CD4-positive, CD25-positive, alpha-beta regulatory T cell (primary cell): ENCODE measurements around the gene DEAF1. TPM values are rescaled to one million over a fixed set of nuclear protein-coding genes. Genes with fewer than 3 reads are reported as not detected.
"Not testable (repeated sequence)": the region's sequence is repeated elsewhere in the genome, so short reads cannot be mapped to it uniquely, and the experiment has no call there.

Source experiments
- ATAC-seq, 2 donors: fragments of 150-1000 bp; cut with Tn5 transposase; one replicate each; pipeline ENCODE4 v1.10.0; 2021; ENCODE audit warnings: low read depth in 2 of 2, moderate number of reproducible peaks in 2 of 2, moderate library complexity in 1 of 2
- DNase-seq, 3 donors: peaks; one replicate each; pipeline versions ENCODE4 v3.0.0 to v3.0.0-alpha.2; 2012 to 2022; ENCODE audit warnings: mixed read lengths in 1 of 3
- H3K27ac ChIP-seq: one replicate; pipeline ENCODE4 v1.7.0; 2013; ENCODE audit warnings: mild to moderate bottlenecking, low read length; ENCODE audit not compliant: insufficient read depth, poor library complexity, severe bottlenecking
- H3K27me3 ChIP-seq: one replicate; pipeline ENCODE4 v1.7.0; 2013; ENCODE audit warnings: low read length; ENCODE audit not compliant: control insufficient read depth, insufficient read depth
- H3K36me3 ChIP-seq: one replicate; pipeline ENCODE4 v1.7.0; 2013; ENCODE audit warnings: mild to moderate bottlenecking, low read length, moderate library complexity; ENCODE audit not compliant: control insufficient read depth, insufficient read depth
- H3K4me1 ChIP-seq: 2 replicates; pipeline ENCODE4 v1.7.0; 2013; ENCODE audit warnings: mild to moderate bottlenecking, low read length; ENCODE audit not compliant: insufficient read depth, control insufficient read depth, poor library complexity, severe bottlenecking
- H3K4me3 ChIP-seq: one replicate; pipeline ENCODE4 v1.7.0; 2013; ENCODE audit warnings: low read depth, mild to moderate bottlenecking, low read length, moderate library complexity
- H3K9me3 ChIP-seq, 2 experiments: 1 replicate in 1 of 2; 2 replicates in 1 of 2; pipeline ENCODE4 v1.7.0; 2013; ENCODE audit warnings: low read length in 2 of 2, mild to moderate bottlenecking in 1 of 2, moderate library complexity in 1 of 2; ENCODE audit not compliant: control insufficient read depth in 2 of 2
- H3K27ac Mint-ChIP-seq, 3 donors: one replicate each; pipeline ENCODE4 v1.8.0; 2020 to 2022; ENCODE audit warnings: mild to moderate bottlenecking in 3 of 3, mixed read lengths in 3 of 3, moderate library complexity in 2 of 3
- H3K27me3 Mint-ChIP-seq: one replicate; pipeline ENCODE4 v1.8.0; 2022; ENCODE audit warnings: mild to moderate bottlenecking, mixed read lengths
- H3K36me3 Mint-ChIP-seq: one replicate; pipeline ENCODE4 v1.8.0; 2020; ENCODE audit warnings: mixed read lengths
- H3K4me1 Mint-ChIP-seq, 4 donors: one replicate each; pipeline ENCODE4 v1.8.0; 2020 to 2022; ENCODE audit warnings: mixed read lengths in 4 of 4, mild to moderate bottlenecking in 1 of 4
- H3K4me3 Mint-ChIP-seq, 4 donors: one replicate each; pipeline ENCODE4 v1.8.0; 2020 to 2022; ENCODE audit warnings: mild to moderate bottlenecking in 4 of 4, mixed read lengths in 4 of 4, moderate library complexity in 3 of 4
- H3K9me3 Mint-ChIP-seq, 7 donors: one replicate each; pipeline ENCODE4 v1.8.0; 2020 to 2022; ENCODE audit warnings: mixed read lengths in 7 of 7, mild to moderate bottlenecking in 3 of 7, moderate library complexity in 2 of 7
- polyA plus RNA-seq, 4 donors: library from polyadenylated mRNA; unstranded; fragments of 300-500 nt; fragmentation: Illumina TruSeq; gene quantifications; one replicate each; pipeline ENCODE4 v1.2.3, GENCODE V29; 2021
- total RNA-seq: library from RNA; stranded (reverse); gene quantifications from one replicate; pipeline ENCODE4 v1.2.3, GENCODE V29; 2022

The DEAF1 gene
- total and polyA plus RNA-seq, 5 donors from 2014 or later, result 33.5 to 84.1 (median 37.7) TPM

GRCh38 chr11:655036-655726, 39.8 kb downstream of the DEAF1 start:
- no peaks in the 10 kb centered on the region for H3K9me3 ChIP-seq
- no peaks in the 10 kb centered on the region for H3K27me3 Mint-ChIP-seq
- DNase-seq (no peak), ATAC-seq (no peak)
- H3K36me3 Mint-ChIP-seq, result peaks cover 12% of the 10 kb centered on the region
- H3K4me3 Mint-ChIP-seq, result no peak overlapping the region
- H3K4me1 Mint-ChIP-seq, result no peaks in the 10 kb centered on the region
- H3K4me3 ChIP-seq, result no peak overlapping the region
- H3K9me3 Mint-ChIP-seq, result no peaks in the 10 kb centered on the region
- H3K27ac Mint-ChIP-seq, result no peak overlapping the region
- no peaks in the 10 kb centered on the region for H3K27me3 ChIP-seq
- no peak overlapping the region for H3K27ac ChIP-seq
- no peaks in the 10 kb centered on the region for H3K4me1 ChIP-seq
- H3K36me3 ChIP-seq, result peaks cover 21% of the 10 kb centered on the region

- H3K27me3 ChIP-seq, ATAC-seq, H3K4me3 Mint-ChIP-seq, H3K4me1 ChIP-seq, H3K27ac ChIP-seq, H3K4me1 Mint-ChIP-seq, H3K9me3 ChIP-seq, H3K27me3 Mint-ChIP-seq, H3K4me3 ChIP-seq, H3K27ac Mint-ChIP-seq, H3K9me3 Mint-ChIP-seq, DNase-seq: not testable (repeated sequence)
- peaks cover 16% of the 10 kb centered on the region for H3K36me3 ChIP-seq
- H3K36me3 Mint-ChIP-seq, result peaks cover 10% of the 10 kb centered on the region
Measured at GRCh38 chr11:654444-654843, 40.6 kb downstream of the DEAF1 start.

- no peak overlapping the region for H3K27ac ChIP-seq
- H3K36me3 Mint-ChIP-seq, result peaks cover 9% of the 10 kb centered on the region
- H3K36me3 ChIP-seq, result peaks cover 10% of the 10 kb centered on the region
- no peak for DNase-seq
- H3K9me3 ChIP-seq, result no peaks in the 10 kb centered on the region
- no peak overlapping the region for H3K4me3 Mint-ChIP-seq
- no peaks in the 10 kb centered on the region for H3K4me1 Mint-ChIP-seq
- no peak for ATAC-seq
- H3K9me3 Mint-ChIP-seq, result no peaks in the 10 kb centered on the region
- no peaks in the 10 kb centered on the region for H3K4me1 ChIP-seq
- no peak overlapping the region for H3K4me3 ChIP-seq
- no peak overlapping the region for H3K27ac Mint-ChIP-seq
- H3K27me3 Mint-ChIP-seq, result no peaks in the 10 kb centered on the region
- no peaks in the 10 kb centered on the region for H3K27me3 ChIP-seq
Measured at GRCh38 chr11:653837-654236, 41.2 kb downstream of the DEAF1 start.

GRCh38 chr11:653136-653535, 41.9 kb downstream of the DEAF1 start:
- DNase-seq, H3K4me1 ChIP-seq, H3K9me3 Mint-ChIP-seq, H3K4me1 Mint-ChIP-seq, H3K27me3 ChIP-seq, H3K27ac Mint-ChIP-seq, H3K36me3 Mint-ChIP-seq, ATAC-seq, H3K4me3 ChIP-seq, H3K27ac ChIP-seq, H3K4me3 Mint-ChIP-seq, H3K9me3 ChIP-seq, H3K27me3 Mint-ChIP-seq: not testable (repeated sequence)
- H3K36me3 ChIP-seq, result peaks cover 10% of the 10 kb centered on the region

GRCh38 chr11:650482-650881, 44.5 kb downstream of the DEAF1 start:
- no peak overlapping the region for H3K4me3 Mint-ChIP-seq

GRCh38 chr11:647672-648158, 47.3 kb downstream of the DEAF1 start:
- not testable (repeated sequence) for H3K27me3 Mint-ChIP-seq, H3K27ac Mint-ChIP-seq, H3K9me3 Mint-ChIP-seq, H3K4me1 ChIP-seq, H3K27me3 ChIP-seq, H3K4me3 ChIP-seq, H3K36me3 ChIP-seq, H3K4me1 Mint-ChIP-seq, H3K36me3 Mint-ChIP-seq, H3K4me3 Mint-ChIP-seq, DNase-seq, H3K9me3 ChIP-seq, ATAC-seq, H3K27ac ChIP-seq

More at GRCh38 chr11:650482-650881, 44.5 kb downstream of the DEAF1 start:
- Histone ChIP-seq H3K9me3 (no peaks in the 10 kb centered on the region), H3K4me1 (no peaks in the 10 kb centered on the region), H3K27me3 (no peaks in the 10 kb centered on the region), H3K27ac (no peak overlapping the region), H3K36me3 (peaks cover 8% of the 10 kb centered on the region), H3K4me3 (no peak overlapping the region)
- Mint-ChIP-seq H3K27me3 (no peaks in the 10 kb centered on the region), H3K4me1 (no peaks in the 10 kb centered on the region), H3K36me3 (peaks cover 9% of the 10 kb centered on the region), H3K27ac (no peak overlapping the region), H3K9me3 (no peaks in the 10 kb centered on the region)
- ATAC-seq (no peak), DNase-seq (no peak)

GRCh38 chr11:646214-646613, 48.8 kb downstream of the DEAF1 start:
- Mint-ChIP-seq H3K4me1 (no peaks in the 10 kb centered on the region), H3K27me3 (no peaks in the 10 kb centered on the region), H3K36me3 (no peaks in the 10 kb centered on the region), H3K27ac (no peak overlapping the region), H3K4me3 (no peak overlapping the region), H3K9me3 (no peaks in the 10 kb centered on the region)
- Histone ChIP-seq H3K36me3 (peaks cover 5% of the 10 kb centered on the region), H3K9me3 (no peaks in the 10 kb centered on the region), H3K27me3 (no peaks in the 10 kb centered on the region), H3K27ac (no peak overlapping the region), H3K4me1 (no peaks in the 10 kb centered on the region), H3K4me3 (no peak overlapping the region)
- no peak for DNase-seq
- no peak for ATAC-seq

- Histone ChIP-seq H3K4me3 (no peak overlapping the region), H3K27me3 (no peaks in the 10 kb centered on the region), H3K9me3 (no peaks in the 10 kb centered on the region), H3K27ac (no peak overlapping the region), H3K4me1 (no peaks in the 10 kb centered on the region), H3K36me3 (peaks cover 5% of the 10 kb centered on the region)
- H3K4me1 Mint-ChIP-seq, result no peaks in the 10 kb centered on the region
- H3K36me3 Mint-ChIP-seq, result no peaks in the 10 kb centered on the region
- ATAC-seq, result no peak
- H3K27ac Mint-ChIP-seq, result no peak overlapping the region
- H3K4me3 Mint-ChIP-seq, result peak overlapping the region in 1 of 4 donors; percentile 38
- H3K9me3 Mint-ChIP-seq, result no peaks in the 10 kb centered on the region
- peaks cover 2% of the 10 kb centered on the region for H3K27me3 Mint-ChIP-seq
- DNase-seq, result no peak
Measured at GRCh38 chr11:645536-645935, 49.5 kb downstream of the DEAF1 start.
